Ramos (cell line): ENCODE results near the gene MAP2K1.
"Not testable (repeated sequence)": the region's sequence is repeated elsewhere in the genome, so short reads cannot be mapped to it uniquely, and the experiment has no call there.

ENCODE experiments used
- in situ Hi-C: fragments of 300-500 bp; cut with MboI; formaldehyde crosslinking; loops from one replicate; pipeline ENCODE4 v1.14.3; 2022; ENCODE audit warnings: low sequenced_read_pairs; ENCODE audit not compliant: unreplicated experiment

The MAP2K1 gene

DNA sequence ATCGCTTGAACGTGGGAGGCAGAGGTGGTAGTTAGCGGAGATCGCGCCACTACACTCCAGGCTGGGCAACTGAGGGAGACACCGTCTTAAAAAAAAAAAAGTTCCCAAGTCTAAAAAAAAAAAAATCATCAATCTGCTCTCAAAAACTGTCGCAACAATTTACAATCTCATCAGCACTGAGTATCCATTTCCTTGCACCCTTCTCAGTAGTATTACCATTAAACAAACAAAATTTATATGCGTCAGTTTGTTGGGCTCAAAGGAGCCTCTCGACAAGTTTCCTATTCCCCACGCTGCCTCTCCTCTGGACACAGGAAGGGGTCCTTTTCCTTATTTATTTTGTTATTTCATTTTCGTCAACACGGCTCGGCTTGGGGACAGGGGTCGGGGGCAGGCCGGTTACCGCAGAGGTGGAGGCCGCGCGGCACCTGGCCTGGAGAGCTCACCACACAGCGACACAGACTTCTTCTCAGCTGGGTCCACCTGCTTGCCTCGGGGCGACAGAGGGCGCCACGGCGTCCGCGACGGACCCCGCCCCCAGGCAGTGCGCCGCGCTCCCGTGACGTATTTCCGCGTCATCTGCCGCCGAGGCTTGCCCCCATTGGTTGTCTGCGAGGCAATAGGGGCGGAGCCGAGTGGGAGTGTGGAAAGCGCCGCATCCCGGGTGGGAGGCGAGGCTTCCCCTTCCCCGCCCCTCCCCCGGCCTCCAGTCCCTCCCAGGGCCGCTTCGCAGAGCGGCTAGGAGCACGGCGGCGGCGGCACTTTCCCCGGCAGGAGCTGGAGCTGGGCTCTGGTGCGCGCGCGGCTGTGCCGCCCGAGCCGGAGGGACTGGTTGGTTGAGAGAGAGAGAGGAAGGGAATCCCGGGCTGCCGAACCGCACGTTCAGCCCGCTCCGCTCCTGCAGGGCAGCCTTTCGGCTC is at the start of gene MAP2K1:
TSS of gene MAP2K1 (plus strand) at position 709 of the 920 bp plus-strand sequence. CDS start 436 bp downstream, outside the sequence.
- in situ Hi-C loops: no loop called here

DNA sequence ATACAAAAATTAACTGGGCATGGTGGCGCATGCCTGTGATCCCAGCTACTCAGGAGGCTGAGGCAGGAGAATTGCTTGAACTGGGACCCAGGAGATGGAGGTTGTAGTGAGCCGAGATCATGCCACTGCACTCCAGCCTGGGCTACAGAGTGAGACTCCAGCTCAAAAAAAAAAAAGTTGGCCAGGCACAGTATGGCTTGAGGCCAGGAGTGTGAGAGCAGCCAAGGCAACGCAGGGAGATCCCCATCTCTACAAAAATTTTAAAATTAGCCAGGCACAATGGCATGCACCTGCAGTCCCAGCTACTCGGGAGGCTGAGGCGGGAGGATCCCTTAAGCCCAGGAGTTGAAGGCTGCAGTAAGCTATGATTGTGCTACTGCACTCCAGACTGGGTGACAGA is 38.2 kb upstream of the MAP2K1 start:
- in situ Hi-C loops: not testable (repeated sequence)

DNA sequence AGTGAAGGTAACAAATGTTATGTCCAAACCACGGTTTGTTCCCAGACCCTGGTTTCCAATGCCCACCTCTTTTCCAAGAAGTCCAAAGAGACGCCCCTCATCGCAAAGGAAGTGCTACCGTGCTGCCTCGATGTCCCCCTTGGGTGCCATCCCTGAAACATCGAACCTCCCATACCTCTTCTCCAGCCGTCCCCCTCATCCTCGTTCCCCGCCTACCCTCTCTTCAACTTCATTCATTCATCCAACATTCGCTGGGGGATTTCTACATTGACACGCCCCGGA is 30.7 kb upstream of the MAP2K1 start:
- in situ Hi-C loops: loop anchor here (10.0 kb wide), 1 partner anchor 139 kb away; the partner anchor contains the start of gene SNAPC5

DNA sequence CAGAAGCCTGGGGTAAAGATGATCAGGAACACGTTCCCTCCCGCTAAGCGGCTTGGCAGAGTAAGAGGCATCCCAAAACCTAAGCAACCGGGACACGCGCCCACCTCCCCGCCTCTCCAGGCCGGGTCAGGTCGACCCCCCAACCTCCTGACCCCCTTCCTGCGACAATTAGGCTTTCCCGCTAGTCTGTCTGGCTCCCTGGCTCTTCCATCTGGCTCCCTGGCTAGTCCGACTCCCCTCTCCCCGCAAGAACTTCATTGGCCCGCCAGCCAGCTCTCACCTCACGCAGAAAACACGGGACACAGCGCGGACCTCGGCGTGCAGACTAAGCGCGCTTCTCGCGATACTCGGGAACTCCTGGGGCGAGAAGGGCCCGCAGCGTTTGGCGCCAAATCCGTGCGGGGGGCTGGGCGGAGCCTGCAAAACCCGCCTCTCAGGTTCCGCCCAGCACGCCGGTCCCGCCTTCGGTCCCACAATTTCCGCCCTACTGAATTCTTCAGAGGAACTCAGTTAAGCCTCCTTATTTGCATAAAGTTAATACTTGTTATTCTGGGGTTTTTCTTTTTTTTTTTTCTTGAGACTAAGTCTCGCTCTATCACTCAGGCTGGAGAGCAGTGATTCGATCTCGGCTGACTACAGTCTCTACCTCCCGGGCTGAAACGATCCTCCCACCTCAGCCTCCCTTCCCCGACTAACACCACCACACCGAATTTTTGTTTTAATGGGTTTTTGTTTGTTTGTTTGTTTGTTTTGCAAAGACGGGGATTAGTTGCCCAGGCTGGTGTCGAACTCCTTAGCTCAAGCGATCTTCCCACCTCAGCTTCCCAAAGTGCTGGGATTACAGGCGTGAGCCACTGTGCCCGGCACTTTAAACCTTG is 30.1 kb upstream of the MAP2K1 start, which contains the start of gene TIPIN:
TSS of gene TIPIN (minus strand) at position 327 of the 878 bp plus-strand sequence. CDS start 3,738 bp downstream, outside the sequence.
- in situ Hi-C loops: loop anchor here (10.0 kb wide), 1 partner anchor 138 kb away; the partner anchor contains the start of gene SNAPC5

DNA sequence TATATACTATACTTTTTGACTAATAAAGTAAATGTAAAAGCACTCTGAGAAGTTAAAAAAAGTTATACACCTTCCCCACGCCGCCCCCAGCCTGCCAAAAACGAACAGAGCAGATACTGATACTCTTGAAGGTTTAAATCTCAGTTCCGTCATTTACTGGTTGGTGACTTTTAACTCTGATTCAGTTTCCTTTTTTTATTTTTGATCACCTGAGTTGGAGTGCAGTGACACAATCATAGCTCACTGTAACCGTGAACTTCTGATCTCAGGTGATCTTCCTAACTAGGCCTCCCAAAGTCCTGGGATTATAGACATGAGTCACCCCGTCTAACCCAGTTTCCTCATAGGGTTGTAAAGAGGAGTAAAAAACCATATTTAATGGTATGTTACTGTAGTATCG is 27.0 kb upstream of the MAP2K1 start:
- in situ Hi-C loops: loop anchor here (10.0 kb wide), 1 partner anchor 135 kb away; the partner anchor contains the start of gene SNAPC5

DNA sequence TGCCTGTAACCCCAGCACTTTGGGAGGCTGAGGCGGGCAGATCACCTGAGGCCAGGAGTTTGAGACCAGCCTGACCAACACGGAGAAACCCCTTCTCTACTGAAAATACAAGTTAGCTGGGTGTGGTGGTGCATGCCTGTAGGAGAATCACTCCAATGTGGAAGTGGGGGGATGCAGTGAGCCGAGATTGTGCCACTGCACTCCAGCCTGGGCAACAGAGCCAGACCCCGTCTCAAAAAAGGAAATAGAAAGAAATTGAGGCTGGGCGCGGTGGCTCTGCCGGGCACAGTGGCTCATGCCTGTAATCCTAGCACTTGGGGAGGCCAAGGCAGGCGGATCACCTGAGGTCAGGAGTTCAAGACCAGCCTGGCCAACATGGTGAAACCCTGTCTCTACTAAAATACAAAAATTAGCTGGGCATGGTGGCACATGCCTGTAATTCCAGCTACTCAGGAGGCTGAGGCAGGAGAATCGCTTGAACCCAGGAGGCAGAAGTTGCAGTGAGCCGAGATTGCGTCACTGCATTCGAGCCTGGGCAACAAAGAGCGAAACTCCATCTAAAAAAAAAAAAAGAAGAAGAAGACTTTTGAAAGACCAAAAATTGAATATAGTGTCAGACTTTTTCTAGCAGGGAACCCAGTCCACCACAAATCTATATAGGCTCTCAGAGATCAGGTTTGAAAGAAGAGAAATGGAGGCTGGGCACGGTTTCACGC is 24.8 kb upstream of the MAP2K1 start:
- in situ Hi-C loops: not testable (repeated sequence)

DNA sequence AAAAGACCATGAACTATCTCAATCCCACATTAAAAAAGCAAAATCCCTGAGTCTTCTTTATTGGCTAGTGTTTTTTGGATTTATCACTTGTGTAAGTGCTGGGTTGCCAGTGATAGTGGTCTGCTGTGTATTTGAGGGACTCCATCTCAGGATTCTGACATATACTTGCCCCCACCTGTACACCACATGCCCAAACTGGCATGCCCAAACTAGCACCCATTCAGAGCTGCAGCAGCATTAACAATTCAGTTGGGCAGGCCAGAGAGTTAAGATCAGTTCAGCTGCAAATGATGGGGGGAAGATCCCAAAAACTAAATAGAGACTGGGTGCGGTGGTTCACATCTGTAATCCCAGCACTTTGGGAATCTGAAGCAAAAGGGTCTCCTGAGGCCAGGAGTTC is 23.9 kb upstream of the MAP2K1 start:
- in situ Hi-C loops: no loop called here

DNA sequence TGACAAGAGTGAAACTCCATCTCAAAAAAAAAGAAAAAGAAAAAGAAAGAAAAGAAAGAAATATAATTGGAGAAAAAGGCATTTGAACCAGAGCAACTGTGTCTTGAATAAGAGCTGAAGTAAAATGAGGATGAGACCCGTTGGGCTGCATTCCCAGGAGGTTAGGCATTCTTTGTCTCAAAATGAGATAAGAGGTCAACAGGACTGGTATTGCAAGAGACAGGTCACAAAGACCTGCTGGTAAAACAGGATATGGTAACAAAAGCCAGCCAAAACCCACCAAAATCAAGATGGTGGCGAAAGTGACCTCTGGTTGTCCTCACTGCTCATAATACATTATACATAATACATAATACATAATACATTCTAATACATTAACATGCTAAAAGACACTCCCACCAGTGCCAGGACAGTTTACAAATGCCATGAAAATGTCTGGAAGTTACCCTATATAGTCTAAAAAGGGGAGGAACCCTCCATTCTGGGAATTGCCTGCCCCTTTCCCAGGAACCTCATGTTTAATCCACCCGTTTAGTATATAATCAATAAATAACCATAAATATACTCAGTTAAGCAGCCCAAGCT is 21.7 kb upstream of the MAP2K1 start:
- in situ Hi-C loops: no loop called here

DNA sequence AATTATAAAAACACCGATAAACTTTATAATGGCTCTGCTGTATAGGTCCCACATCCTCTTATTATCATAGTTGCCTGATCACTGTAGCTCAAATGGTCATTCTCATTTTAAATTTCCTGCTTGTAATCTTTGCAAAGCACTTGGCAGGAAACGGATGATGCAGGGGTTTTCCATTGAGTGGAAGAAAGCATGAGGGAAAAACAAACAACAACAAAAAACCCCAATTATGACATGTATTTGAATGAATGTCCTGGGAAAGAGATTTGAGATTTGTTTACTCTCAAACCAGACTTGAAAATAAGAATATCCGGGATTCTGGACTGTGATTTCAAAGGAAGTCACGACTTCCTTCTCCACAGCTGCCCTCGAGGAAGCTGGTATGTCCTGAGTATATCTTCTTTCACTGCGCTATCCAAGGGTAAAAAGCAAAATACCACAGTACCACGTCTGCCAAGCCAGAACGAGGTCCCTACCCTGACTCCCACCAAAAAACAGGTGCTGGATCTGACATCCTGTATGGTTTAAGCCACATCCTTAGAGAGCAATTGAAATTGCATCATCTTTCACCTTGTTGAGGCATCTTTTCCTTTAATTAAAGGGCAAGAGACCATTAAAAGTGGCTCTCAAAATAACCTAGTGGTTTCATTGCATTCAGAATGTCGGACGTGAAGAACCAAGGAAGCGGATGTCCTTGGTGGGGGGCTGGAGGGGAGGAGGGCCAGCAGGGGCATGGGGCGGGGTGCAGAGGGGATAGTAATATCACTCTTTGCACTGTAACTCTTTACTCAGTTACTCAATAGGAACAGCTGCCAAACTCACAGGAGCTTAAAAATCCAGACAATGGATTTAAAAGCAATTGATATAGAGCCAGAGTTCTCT is 16.7 kb upstream of the MAP2K1 start:
- in situ Hi-C loops: no loop called here

DNA sequence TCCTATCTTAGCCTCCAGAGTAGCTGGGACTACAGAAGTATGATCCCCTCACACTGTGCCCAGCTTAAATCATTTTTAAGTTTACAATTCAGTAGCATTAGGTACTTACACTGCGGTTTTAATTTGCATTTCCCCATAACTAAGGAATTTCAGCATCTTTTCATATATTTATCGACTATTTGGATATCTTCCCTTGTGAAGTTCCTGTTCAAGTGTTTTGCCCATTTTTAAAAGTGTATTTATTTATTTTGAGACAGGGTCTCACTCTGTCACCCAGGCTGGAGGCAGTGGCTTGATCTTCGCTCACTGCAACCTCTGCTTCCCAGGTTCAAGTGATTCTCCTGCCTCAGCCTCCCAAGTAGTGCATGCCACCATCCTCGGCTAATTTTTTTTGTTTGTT is 12.5 kb upstream of the MAP2K1 start:
- in situ Hi-C loops: no loop called here

DNA sequence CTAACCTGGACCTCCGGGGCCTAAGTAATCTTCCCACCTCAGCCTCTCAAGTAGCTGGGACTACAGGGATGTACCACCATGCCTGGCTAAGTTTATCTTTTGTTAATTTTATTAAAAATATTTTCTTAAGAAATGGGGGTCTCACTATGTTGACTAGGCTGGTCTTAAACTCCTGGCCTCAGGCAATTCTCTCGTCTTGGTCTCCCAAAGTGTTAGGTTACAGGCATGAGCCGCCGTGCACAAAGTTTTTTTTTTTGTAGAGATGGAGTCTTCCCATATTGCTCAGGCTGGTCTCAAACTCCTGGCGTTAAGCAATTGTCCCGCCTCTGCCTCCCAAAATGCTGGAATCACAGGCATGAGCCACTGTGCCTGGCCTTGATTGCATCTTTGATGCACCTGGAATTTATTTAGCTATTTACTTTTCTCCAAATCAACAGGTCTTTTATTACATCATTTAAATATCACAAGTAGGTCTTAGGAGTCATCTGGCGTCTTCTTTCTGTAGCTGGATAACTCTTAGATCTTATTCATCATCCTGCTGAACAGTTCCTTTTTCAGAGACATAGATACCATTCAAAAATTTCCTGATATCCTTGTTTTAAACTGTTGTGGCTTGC is 7.8 kb upstream of the MAP2K1 start:
- in situ Hi-C loops: no loop called here

DNA sequence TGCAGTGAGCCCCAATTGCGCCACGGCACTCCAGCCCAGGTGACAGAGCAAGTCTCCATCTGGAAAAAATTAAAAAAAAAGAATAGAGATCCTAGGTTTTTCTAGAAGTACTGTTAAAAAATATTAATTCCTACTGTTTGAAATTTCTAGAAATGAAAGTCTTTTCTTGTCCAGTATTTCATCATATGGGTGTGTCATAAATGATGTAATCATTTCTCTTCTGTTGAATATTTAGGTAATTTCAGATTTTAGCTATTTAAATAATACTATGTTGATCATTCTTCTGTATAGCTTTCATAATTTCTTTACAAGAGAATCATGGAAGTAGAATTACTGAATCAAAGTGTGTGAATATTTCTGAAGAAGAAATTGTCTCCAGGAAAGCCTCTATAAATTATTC is 5.3 kb upstream of the MAP2K1 start:
- in situ Hi-C loops: not testable (repeated sequence)

DNA sequence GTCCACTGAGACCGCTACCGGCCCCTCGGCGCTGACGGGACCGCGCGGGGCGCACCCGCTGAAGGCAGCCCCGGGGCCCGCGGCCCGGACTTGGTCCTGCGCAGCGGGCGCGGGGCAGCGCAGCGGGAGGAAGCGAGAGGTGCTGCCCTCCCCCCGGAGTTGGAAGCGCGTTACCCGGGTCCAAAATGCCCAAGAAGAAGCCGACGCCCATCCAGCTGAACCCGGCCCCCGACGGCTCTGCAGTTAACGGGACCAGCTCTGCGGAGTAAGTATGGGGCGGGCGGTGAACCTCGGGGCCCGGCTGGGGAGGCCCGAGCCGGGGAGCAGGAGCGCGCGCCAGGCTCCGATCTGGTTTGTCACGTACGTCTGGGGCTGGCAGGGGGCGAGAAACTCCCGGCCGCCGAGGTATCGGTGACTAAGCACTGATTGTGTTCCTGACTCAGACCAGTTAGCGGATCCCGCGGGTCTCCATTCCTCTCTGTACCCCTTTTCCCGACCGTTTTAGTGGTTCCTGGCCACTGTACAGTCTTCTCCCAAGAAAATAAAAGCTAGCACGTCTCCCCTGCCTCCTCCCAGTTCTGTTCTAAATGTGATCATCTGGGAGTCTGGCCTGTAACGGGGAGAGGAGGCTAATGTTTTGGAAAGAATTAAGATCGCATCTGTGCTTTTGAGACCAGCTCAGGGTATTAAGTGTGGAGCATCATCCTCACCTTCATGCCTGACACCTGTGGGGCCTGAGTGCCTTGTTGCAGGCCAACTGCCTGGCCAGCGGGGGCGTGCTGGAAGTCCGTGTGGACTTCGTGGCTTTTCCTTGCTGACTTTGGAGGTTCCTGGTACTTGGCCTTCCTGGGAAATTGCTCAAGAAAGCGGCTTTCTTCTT is 691 bp downstream of the MAP2K1 start:
- in situ Hi-C loops: no loop called here

DNA sequence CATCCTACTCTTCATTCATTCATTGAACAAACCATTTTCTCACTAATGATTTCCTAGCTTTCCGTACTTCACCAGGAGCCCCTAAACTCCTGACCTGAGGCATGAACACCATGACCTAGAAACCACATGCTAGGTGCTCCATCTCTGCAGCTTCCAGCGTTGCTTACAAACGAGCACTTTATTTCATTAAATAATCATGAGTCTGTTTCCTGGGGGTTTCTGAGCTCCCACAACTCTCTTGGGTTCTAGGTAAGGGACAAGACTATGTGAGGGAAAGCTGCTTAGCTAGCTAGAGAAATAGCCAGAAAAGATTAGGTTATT is 1.3 kb downstream of the MAP2K1 start:
- in situ Hi-C loops: no loop called here

DNA sequence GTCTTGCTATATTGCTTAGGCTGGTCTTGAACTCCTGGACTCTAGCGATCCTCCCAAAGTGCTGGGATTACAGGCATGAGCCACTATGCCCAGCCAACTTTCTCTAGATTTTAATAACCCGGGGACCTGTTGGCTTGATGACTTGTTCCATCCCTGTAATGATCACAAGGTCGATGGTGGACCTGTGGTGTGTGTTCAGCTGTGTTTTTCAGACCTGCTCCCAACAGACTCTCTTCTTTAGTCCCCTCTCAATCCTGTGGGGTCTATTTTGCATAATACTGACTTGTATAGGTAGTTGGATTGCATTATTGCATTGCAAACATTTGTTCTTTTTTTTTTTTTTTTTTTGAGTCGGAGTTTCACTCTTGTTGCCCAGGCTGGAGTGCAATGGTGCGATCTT is 1.9 kb downstream of the MAP2K1 start:
- in situ Hi-C loops: no loop called here

DNA sequence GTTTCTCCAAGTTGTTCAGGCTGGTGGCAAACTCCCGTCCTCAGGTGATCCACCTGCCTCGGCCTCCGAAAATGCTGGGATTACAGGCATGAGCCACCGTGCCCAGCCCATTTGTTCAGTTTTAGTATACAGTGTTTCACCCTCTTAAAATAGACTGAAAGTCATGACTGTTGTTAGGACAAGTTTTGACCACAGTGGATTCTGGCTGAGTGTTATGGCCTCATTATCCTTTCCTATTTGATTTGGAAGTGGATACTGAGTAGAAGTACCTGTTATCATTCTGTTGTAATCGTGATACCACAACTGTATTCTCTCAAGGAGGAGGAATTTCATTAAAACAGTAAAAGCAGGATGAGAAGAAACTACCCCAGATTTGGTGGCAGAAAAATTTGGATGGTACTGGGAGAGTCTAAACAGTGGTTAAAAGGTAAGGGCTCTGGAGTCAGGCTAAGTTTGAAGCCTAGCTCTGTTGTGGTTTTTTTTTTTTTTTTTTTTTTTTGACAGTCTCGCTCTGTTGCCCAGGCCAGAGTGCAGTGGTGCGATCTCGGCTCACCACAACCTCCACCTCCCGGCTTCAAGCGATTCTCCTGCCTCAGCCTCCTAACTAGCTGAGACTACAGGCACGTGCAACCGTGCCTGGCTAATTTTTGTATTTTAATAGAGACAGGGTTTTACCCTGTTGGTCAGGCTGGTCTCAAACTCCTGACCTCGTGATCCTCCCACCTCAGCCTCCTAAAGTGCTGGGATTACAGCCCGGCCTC is 2.6 kb downstream of the MAP2K1 start:
- in situ Hi-C loops: no loop called here

DNA sequence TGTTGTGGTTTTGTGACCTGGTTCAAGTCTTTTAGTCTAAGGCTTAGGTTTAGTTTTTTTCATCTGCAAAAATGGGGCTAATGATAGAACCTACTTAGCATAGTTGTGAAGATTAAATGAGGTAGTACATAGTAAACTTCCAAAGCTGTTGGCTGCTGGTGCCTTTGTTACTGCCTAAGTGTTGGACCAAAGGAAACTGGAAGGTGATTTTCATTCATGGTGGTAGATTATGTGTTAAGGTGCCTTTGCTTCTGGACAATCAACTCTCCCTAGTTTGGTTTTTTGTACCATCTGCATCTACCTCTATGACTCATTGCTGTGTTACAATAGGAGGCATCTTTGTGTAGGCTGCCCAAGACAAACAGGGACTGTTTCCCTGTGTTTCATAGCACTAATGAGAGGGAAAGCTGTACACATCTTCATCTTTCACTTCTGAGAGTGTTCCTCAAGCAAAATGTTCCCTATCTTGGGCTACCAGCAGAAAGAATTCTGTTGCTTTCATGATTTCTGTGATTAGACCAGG is 3.2 kb downstream of the MAP2K1 start:
- in situ Hi-C loops: no loop called here
